Measurements from ENCODE around the gene PID1.

GRCh38 chr2:229176136-229176535, 95.0 kb downstream of the PID1 start:
- TF ChIP-seq, protein P1, sequence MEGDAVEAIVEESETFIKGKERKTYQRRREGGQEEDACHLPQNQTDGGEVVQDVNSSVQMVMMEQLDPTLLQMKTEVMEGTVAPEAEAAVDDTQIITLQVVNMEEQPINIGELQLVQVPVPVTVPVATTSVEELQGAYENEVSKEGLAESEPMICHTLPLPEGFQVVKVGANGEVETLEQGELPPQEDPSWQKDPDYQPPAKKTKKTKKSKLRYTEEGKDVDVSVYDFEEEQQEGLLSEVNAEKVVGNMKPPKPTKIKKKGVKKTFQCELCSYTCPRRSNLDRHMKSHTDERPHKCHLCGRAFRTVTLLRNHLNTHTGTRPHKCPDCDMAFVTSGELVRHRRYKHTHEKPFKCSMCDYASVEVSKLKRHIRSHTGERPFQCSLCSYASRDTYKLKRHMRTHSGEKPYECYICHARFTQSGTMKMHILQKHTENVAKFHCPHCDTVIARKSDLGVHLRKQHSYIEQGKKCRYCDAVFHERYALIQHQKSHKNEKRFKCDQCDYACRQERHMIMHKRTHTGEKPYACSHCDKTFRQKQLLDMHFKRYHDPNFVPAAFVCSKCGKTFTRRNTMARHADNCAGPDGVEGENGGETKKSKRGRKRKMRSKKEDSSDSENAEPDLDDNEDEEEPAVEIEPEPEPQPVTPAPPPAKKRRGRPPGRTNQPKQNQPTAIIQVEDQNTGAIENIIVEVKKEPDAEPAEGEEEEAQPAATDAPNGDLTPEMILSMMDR (IDR thresholded peaks at IDR 0.05) = no peak
- no peak for TF ChIP-seq POLR2A (IDR thresholded peaks at IDR 0.05)
